OCI-M2 (cell line): ENCODE measurements around the gene HACD4.
"Not testable (repeated sequence)": the region's sequence is repeated elsewhere in the genome, so short reads cannot be mapped to it uniquely, and the experiment has no call there.

Experiments
- DNase-seq: peaks from one replicate; lab custom pipeline; 2025; ENCODE audit not compliant: unreplicated experiment; lab: John Stamatoyannopoulos, UW

HACD4 gene

GRCh38 chr9:20973246-20973947, 58.0 kb downstream of the HACD4 start:
- not testable (repeated sequence) for DNase-seq

- DNase-seq = no peak
Observed at GRCh38 chr9:20972684-20973083, 58.8 kb downstream of the HACD4 start.

DNA sequence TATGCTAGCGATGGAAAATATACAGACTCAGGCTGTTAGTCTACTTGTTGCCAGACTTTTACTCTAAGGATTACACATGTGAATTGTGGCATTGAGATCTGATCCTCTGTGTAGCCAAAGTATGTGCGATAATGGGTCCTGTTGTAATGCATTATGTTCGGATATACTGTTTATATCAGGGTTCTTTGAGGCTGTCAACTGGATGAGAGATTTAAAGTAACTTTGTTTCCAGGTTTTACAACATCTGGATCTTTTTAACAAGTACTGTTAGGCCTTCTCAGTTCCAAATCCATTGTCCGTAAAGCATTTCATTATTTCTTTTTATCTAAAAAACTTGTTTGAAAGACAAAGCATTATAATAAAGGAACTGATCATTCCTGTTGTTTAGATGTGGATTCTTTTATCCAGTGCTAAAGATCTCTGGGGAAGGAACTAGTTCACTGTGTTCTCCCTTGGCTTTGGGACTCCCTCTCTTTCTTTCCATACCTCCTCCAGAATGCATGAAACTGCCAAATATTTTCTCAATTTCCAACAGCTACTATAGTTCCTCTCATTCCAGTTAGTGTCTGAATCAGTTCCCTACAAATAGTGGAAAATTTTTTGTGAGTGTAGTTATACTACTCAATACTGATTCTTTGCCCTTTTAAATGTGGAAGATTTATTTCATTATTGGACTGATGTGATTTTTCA, 68.8 kb downstream of the HACD4 start:
- no peak for DNase-seq

GRCh38 chr9:20950707-20951106, 80.7 kb downstream of the HACD4 start:
- no peak for DNase-seq
